MCF 10A (cell line): ENCODE data around the gene SLC35A5. TPM values are rescaled to one million over a fixed set of nuclear protein-coding genes. Genes with fewer than 3 reads are reported as not detected.

Experiments used
- BruUV-seq: library from RNA; stranded (reverse); fragments of 400-500 nt; replicated peaks from 2 replicates; lab custom pipeline; 2021; lab: Mats Ljungman, UMichigan
- CTCF ChIA-PET: fragments of 300-600 bp; sonication (Branson Sonifier 250); formaldehyde crosslinking; extraction: SDS; loops from one replicate; lab custom pipeline; 2021; ENCODE audit warnings: antibody characterized with exemption, inconsistent platforms; lab: Yijun Ruan, JAX
- POLR2A ChIA-PET: fragments of 300-600, 350-650 bp; sonication (Branson Sonifier 250); formaldehyde crosslinking; extraction: SDS; loops from one replicate; lab custom pipeline; 2020; ENCODE audit warnings: antibody characterized with exemption, inconsistent platforms; lab: Yijun Ruan, JAX
- DNase-seq: peaks from one replicate; pipeline ENCODE4 v3.0.0-alpha.2; 2018; ENCODE audit not compliant: unreplicated experiment
- H3K27ac Mint-ChIP-seq: one replicate; pipeline ENCODE4 v1.8.0; 2022; ENCODE audit warnings: mild to moderate bottlenecking, low read depth, mixed read lengths; ENCODE audit not compliant: unreplicated experiment
- H3K27me3 Mint-ChIP-seq: one replicate; pipeline ENCODE4 v1.8.0; 2022; ENCODE audit warnings: mixed read lengths; ENCODE audit not compliant: insufficient read depth, unreplicated experiment
- H3K36me3 Mint-ChIP-seq: one replicate; pipeline ENCODE4 v1.8.0; 2022; ENCODE audit warnings: mild to moderate bottlenecking, moderate library complexity, mixed read lengths; ENCODE audit not compliant: insufficient read depth, unreplicated experiment
- H3K4me1 Mint-ChIP-seq: one replicate; pipeline ENCODE4 v1.8.0; 2022; ENCODE audit warnings: mixed read lengths; ENCODE audit not compliant: insufficient read depth, unreplicated experiment
- H3K4me3 Mint-ChIP-seq: one replicate; pipeline ENCODE4 v1.8.0; 2022; ENCODE audit warnings: mild to moderate bottlenecking, moderate library complexity, mixed read lengths; ENCODE audit not compliant: unreplicated experiment
- H3K9me3 Mint-ChIP-seq: one replicate; pipeline ENCODE4 v1.8.0; 2022; ENCODE audit warnings: mixed read lengths; ENCODE audit not compliant: unreplicated experiment
- CTCF ChIP-seq: fragments of 200-600 bp; IDR thresholded peaks from one replicate; pipeline ENCODE4 v1.8.0; 2022; ENCODE audit warnings: antibody characterized with exemption, mild to moderate bottlenecking; ENCODE audit not compliant: unreplicated experiment
- intact Hi-C: fragments of 100-400 bp; cut with micrococcal nuclease; formaldehyde crosslinking; loops from 2 replicates; pipeline ENCODE4 v1.14.1; 2022
- total RNA-seq: library from RNA; stranded (reverse); gene quantifications from 2 replicates; pipeline ENCODE4 v1.2.3, GENCODE V29; 2022

SLC35A5 gene
- total RNA-seq, 1 experiment from 2014 or later, result 26.7 TPM

GRCh38 chr3:112594856-112595255 lies 33.0 kb downstream of the SLC35A5 start:
- no peaks in the 10 kb centered on the region for H3K27me3 Mint-ChIP-seq

GRCh38 chr3:112597945-112598344 lies 36.1 kb downstream of the SLC35A5 start:
- H3K4me1 Mint-ChIP-seq, result no peaks in the 10 kb centered on the region
- no peak for TF ChIP-seq CTCF
- DNase-seq, result no peak
- POLR2A ChIA-PET, result no interaction called here
- no TSS peak for BruUV-seq
- intact Hi-C loops, result no loop called here
- H3K36me3 Mint-ChIP-seq, result peaks cover 6% of the 10 kb centered on the region
- H3K27ac Mint-ChIP-seq, result no peak overlapping the region
- no peaks in the 10 kb centered on the region for H3K9me3 Mint-ChIP-seq
- H3K27me3 Mint-ChIP-seq, result no peaks in the 10 kb centered on the region
- no peak overlapping the region for H3K4me3 Mint-ChIP-seq
- CTCF ChIA-PET, result interaction anchor here (1.1 to 2.8 kb wide), 4 partner anchors 16 to 32 kb away, joined by 3 to 12 read pairs (median 4); no protein-coding TSS in a partner anchor

More at GRCh38 chr3:112594856-112595255, 33.0 kb downstream of the SLC35A5 start:
- POLR2A ChIA-PET, result interaction anchor here (0.9 to 1.7 kb wide), 3 partner anchors 10 to 395 kb away, joined by 3 read pairs; no protein-coding TSS in a partner anchor
- no peak for TF ChIP-seq CTCF
- CTCF ChIA-PET, result interaction anchor here (0.7 to 4.1 kb wide), 4 partner anchors 13 to 385 kb away, joined by 3 to 14 read pairs (median 3); no protein-coding TSS in a partner anchor
- DNase-seq, result no peak
- Mint-ChIP-seq H3K4me1 (no peaks in the 10 kb centered on the region), H3K9me3 (no peaks in the 10 kb centered on the region), H3K4me3 (no peak overlapping the region), H3K27ac (no peak overlapping the region), H3K36me3 (peaks cover 22% of the 10 kb centered on the region)
- intact Hi-C loops, result no loop called here
- BruUV-seq, result no TSS peak

- intact Hi-C loops, result no loop called here
- no peak for DNase-seq
- BruUV-seq, result no TSS peak
- H3K4me3 Mint-ChIP-seq, result no peak overlapping the region
- CTCF ChIA-PET, result interaction anchor here (1.1 to 2.8 kb wide), 3 partner anchors 17 to 31 kb away, joined by 3 to 12 read pairs (median 4); no protein-coding TSS in a partner anchor
- TF ChIP-seq CTCF, result no peak
- H3K27ac Mint-ChIP-seq, result no peak overlapping the region
- peaks cover 6% of the 10 kb centered on the region for H3K36me3 Mint-ChIP-seq
- H3K9me3 Mint-ChIP-seq, result no peaks in the 10 kb centered on the region
- no peaks in the 10 kb centered on the region for H3K27me3 Mint-ChIP-seq
- POLR2A ChIA-PET, result interaction anchor here (0.7 kb wide), 1 partner anchor 10 kb away, joined by 4 read pairs; no protein-coding TSS in a partner anchor
- H3K4me1 Mint-ChIP-seq, result no peaks in the 10 kb centered on the region
Measured at GRCh38 chr3:112598731-112599130, 36.9 kb downstream of the SLC35A5 start.

- DNase-seq, result no peak
- ChIA-PET POLR2A (interaction anchor here (0.6 to 0.8 kb wide), 2 partner anchors 9 to 12 kb away, joined by 3 to 5 read pairs; no protein-coding TSS in a partner anchor), CTCF (no interaction called here)
- Mint-ChIP-seq H3K27ac (no peak overlapping the region), H3K36me3 (peaks cover 6% of the 10 kb centered on the region), H3K4me1 (no peaks in the 10 kb centered on the region), H3K27me3 (no peaks in the 10 kb centered on the region), H3K4me3 (no peak overlapping the region), H3K9me3 (no peaks in the 10 kb centered on the region)
- BruUV-seq, result no TSS peak
- intact Hi-C loops, result loop anchor here (2.0 kb wide), 1 partner anchor 20 kb away; no protein-coding TSS in a partner anchor
- TF ChIP-seq CTCF, result no peak
Measured at GRCh38 chr3:112602217-112602838, 40.5 kb downstream of the SLC35A5 start.
